K562 (cell line): ENCODE results near the gene NPDC1. TPM values are rescaled to one million over a fixed set of nuclear protein-coding genes. Genes with fewer than 3 reads are reported as not detected.

Source experiments
- CUX1 ChIP-seq: fragments of 200-800 bp; sonication (Bioruptor generic); IDR thresholded peaks from 2 replicates; pipeline ENCODE4 v1.6.1; 2016; ENCODE audit warnings: missing genetic modification characterization, missing compliant biosample characterization
- E2F6 ChIP-seq, 2 experiments: IDR thresholded peaks; 2 replicates each; pipeline ENCODE4 v1.6.1; 2011; ENCODE audit warnings: borderline replicate concordance in 1 of 2, control low read depth in 1 of 2, low read depth in 1 of 2, low read length in 1 of 2, mild to moderate bottlenecking in 1 of 2, mixed read lengths in 1 of 2, moderate library complexity in 1 of 2; ENCODE audit not compliant: insufficient read depth in 1 of 2, insufficient read length in 1 of 2, poor library complexity in 1 of 2, severe bottlenecking in 1 of 2; ENCODE audit errors: extremely low read depth in 1 of 2
- FOS ChIP-seq: IDR thresholded peaks from 3 replicates; pipeline ENCODE4 v1.6.1; 2011; ENCODE audit not compliant: insufficient read length; ENCODE audit errors: extremely low read depth
- L3MBTL2 ChIP-seq: fragments of 450-650 bp; IDR thresholded peaks from 2 replicates; pipeline ENCODE4 v1.6.1; 2016; ENCODE audit warnings: mild to moderate bottlenecking, moderate library complexity
- MIER1 ChIP-seq: fragments of 450-650 bp; IDR thresholded peaks from 2 replicates; pipeline ENCODE4 v1.6.1; 2016; ENCODE audit warnings: antibody characterized with exemption, mild to moderate bottlenecking, low read depth
- MXD1 ChIP-seq: fragments of 250-450 bp; sonication (Bioruptor Pico); IDR thresholded peaks from 2 replicates; pipeline ENCODE4 v1.8.0; 2021; ENCODE audit warnings: borderline replicate concordance, mild to moderate bottlenecking, moderate library complexity; ENCODE audit not compliant: poor library complexity, severe bottlenecking
- NR2C2 ChIP-seq, 2 experiments: fragments of 200-800 bp in 1 of 2; sonication (Bioruptor generic) in 1 of 2; sonication (generic) in 1 of 2; formaldehyde crosslinking in 1 of 2; IDR thresholded peaks; 2 replicates each; pipeline versions ENCODE4 v1.6.1 to v1.8.0; 2016 to 2022; ENCODE audit warnings: mild to moderate bottlenecking in 1 of 2, missing compliant biosample characterization in 1 of 2, missing genetic modification characterization in 1 of 2, missing genetic modification reagents in 1 of 2
- PKNOX1 ChIP-seq: fragments of 450-650 bp; IDR thresholded peaks from 2 replicates; pipeline ENCODE4 v1.6.1; 2016
- POLR2B ChIP-seq: fragments of 450-650 bp; IDR thresholded peaks from 2 replicates; pipeline ENCODE4 v1.6.1; 2018; ENCODE audit warnings: low read depth; ENCODE audit not compliant: partially characterized antibody
- SAFB ChIP-seq: fragments of 200-400 bp; formaldehyde crosslinking; IDR thresholded peaks from 2 replicates; pipeline ENCODE4 v1.6.1; 2017; ENCODE audit warnings: low read depth, low read length, borderline replicate concordance
- SIN3A ChIP-seq, 2 experiments: fragments of 150-350 bp in 1 of 2; IDR thresholded peaks; 2 replicates each; pipeline ENCODE4 v1.6.1; 2011 to 2016; ENCODE audit warnings: borderline replicate concordance in 2 of 2, low read depth in 2 of 2, low read length in 2 of 2, mild to moderate bottlenecking in 2 of 2, moderate library complexity in 2 of 2; ENCODE audit not compliant: control insufficient read depth in 1 of 2
- SMAD1 ChIP-seq: fragments of 150-350 bp; IDR thresholded peaks from 2 replicates; pipeline ENCODE4 v1.6.1; 2014; ENCODE audit warnings: low read length, low read depth; ENCODE audit not compliant: partially characterized antibody
- SRF ChIP-seq, 2 experiments: fragments of 250-450, 450-650 bp in 1 of 2; sonication (Bioruptor Pico) in 1 of 2; sonication (generic) in 1 of 2; formaldehyde crosslinking; IDR thresholded peaks; 2 replicates each; pipeline versions ENCODE4 v1.5.0 to v1.5.1; 2020 to 2022; ENCODE audit warnings: mild to moderate bottlenecking in 1 of 2, missing genetic modification reagents in 1 of 2
- THRAP3 ChIP-seq: fragments of 450-650 bp; IDR thresholded peaks from 2 replicates; pipeline ENCODE4 v1.6.1; 2016; ENCODE audit warnings: mild to moderate bottlenecking, inconsistent platforms, borderline replicate concordance
- YY1 ChIP-seq, 3 experiments: IDR thresholded peaks; 2 replicates each; pipeline ENCODE4 v1.6.1; 2011; ENCODE audit warnings: low read length in 2 of 3, mild to moderate bottlenecking in 2 of 3, moderate library complexity in 2 of 3, borderline replicate concordance in 1 of 3, control low read depth in 1 of 3, low read depth in 1 of 3; ENCODE audit not compliant: insufficient read depth in 3 of 3, insufficient replicate concordance in 2 of 3, control insufficient read depth in 1 of 3, insufficient read length in 1 of 3; ENCODE audit errors: extremely low read depth in 1 of 3
- ZNF146 ChIP-seq: IDR thresholded peaks from one replicate; pipeline ENCODE4 v1.6.1; 2018; ENCODE audit warnings: missing compliant biosample characterization; ENCODE audit not compliant: unreplicated experiment
- polyA plus RNA-seq, 8 experiments: library from polyadenylated mRNA; depleted of rRNA in 4 of 8; stranded (reverse) in 5 of 8; unstranded in 3 of 8; fragments of >200 nt; fragmentation: Nextera tagmentation in 2 of 8; fragmentation: Illumina TruSeq in 1 of 8; extraction: Ambion mirVana in 2 of 8; extraction: Trizol in 1 of 8; gene quantifications; 2 replicates each; pipeline versions ENCODE4 v1.2.1 to v1.2.3, GENCODE V29; 2011 to 2014; ENCODE audit warnings: inconsistent platforms in 1 of 8, missing spikeins in 1 of 8
- total RNA-seq, 7 experiments: library from RNA; depleted of rRNA in 6 of 7; stranded (reverse); fragments of >200 nt in 6 of 7; fragmentation: Illumina TruSeq in 2 of 7; extraction: Trizol in 2 of 7; gene quantifications; 2 replicates each; pipeline versions ENCODE4 v1.2.1 to v1.2.3, GENCODE V29; 2011 to 2021; ENCODE audit warnings: low replicate concordance in 1 of 7

The NPDC1 gene
- total and polyA plus RNA-seq, 9 of the 15 experiments (the other 6 are each of a cell fraction or from before 2014, with no cell fraction given): 0.06 to 2.1 (median 0.53) TPM; not detected in 3

- TF ChIP-seq FOS (peak; percentile 77), SIN3A (IDR thresholded peaks at IDR 0.05; ENCODE audit: borderline replicate concordance in 2 of 2, control insufficient read depth in 1 of 2, low read depth in 2 of 2, low read length in 2 of 2) (peak; percentile 36 to 48; a peak in 2 of 4 replicates), PKNOX1 (no peak), E2F6 (IDR thresholded peaks at IDR 0.05; ENCODE audit: borderline replicate concordance in 1 of 2, extremely low read depth in 1 of 2, insufficient read depth in 1 of 2, insufficient read length in 1 of 2, low read depth in 1 of 2, low read length in 1 of 2, poor library complexity in 1 of 2, severe bottlenecking in 1 of 2) (peak in 1 of 2 experiments; percentile 89), ZNF146 (CRISPR knock-in tag) (no peak), MIER1 (no peak), L3MBTL2 (peak; percentile 88; the same call in 1 of the 2 replicates), CUX1 (CRISPR knock-in tag) (no peak), YY1 (IDR thresholded peaks at IDR 0.05; ENCODE audit: borderline replicate concordance in 1 of 3, control insufficient read depth in 1 of 3, extremely low read depth in 1 of 3, insufficient read depth in 3 of 3, insufficient read length in 1 of 3, insufficient replicate concordance in 2 of 3, low read depth in 1 of 3, low read length in 2 of 3) (peak in 2 of 3 experiments; percentile 16 to 55), MXD1 (no peak), THRAP3 (no peak), SMAD1 (peak; percentile 22), NR2C2 (CRISPR knock-in tag; IDR thresholded peaks at IDR 0.05) (no peak), NR2C2 (tag; IDR thresholded peaks at IDR 0.05) (0 out of 2 replicates have a peak, but pooled peaks have one; percentile 34), POLR2B (no peak), SRF (CRISPR knock-in tag; IDR thresholded peaks at IDR 0.05) (peak in 1 of 2 experiments; percentile 25; a peak in 1 of 4 replicates), SAFB (peak; percentile 97)
Measured at GRCh38 chr9:137070201-137070905, 24.4 kb upstream of the NPDC1 start, which contains the start of gene SAPCD2 (continued).
